Stimulated activated CD4-positive, alpha-beta T cell treated with anti-CD3 and anti-CD28 coated beads, Interleukin-4, amount 100 ng/mL, for 1 hour (primary cell): ENCODE results near the gene KRT3.

Experiments used
- DNase-seq: peaks from one replicate; pipeline ENCODE4 v3.0.0-alpha.2; 2020

The KRT3 gene

GRCh38 chr12:52795694-52796428 is at the start of gene KRT3:
KRT3 (minus strand) TSS chr12:52796117; CDS start chr12:52796042, 75 bp downstream.
- DNase-seq, result no peak

GRCh38 chr12:52844386-52844785 is 48.5 kb upstream of the KRT3 start:
- DNase-seq, result no peak

- DNase-seq, result no peak
Observed at GRCh38 chr12:52839436-52840105, 43.7 kb upstream of the KRT3 start.

- DNase-seq, result no peak
Observed at GRCh38 chr12:52838609-52839435, 42.9 kb upstream of the KRT3 start.

GRCh38 chr12:52837781-52838608 is 42.1 kb upstream of the KRT3 start:
- DNase-seq, result no peak

GRCh38 chr12:52837413-52837741 is 41.5 kb upstream of the KRT3 start:
- DNase-seq, result no peak

GRCh38 chr12:52836491-52837412 is 40.8 kb upstream of the KRT3 start:
- DNase-seq, result no peak

GRCh38 chr12:52836042-52836466 is 40.1 kb upstream of the KRT3 start:
- DNase-seq, result peak; percentile 63

- DNase-seq, result no peak
Observed at GRCh38 chr12:52835271-52836041, 39.5 kb upstream of the KRT3 start.

- DNase-seq, result no peak
Observed at GRCh38 chr12:52834727-52835001, 38.7 kb upstream of the KRT3 start.

- no peak for DNase-seq
Observed at GRCh38 chr12:52833922-52834726, 38.2 kb upstream of the KRT3 start, which contains the start of gene KRT79. KRT79 (minus strand) TSS chr12:52834311; CDS start chr12:52834260, 51 bp downstream.

- no peak for DNase-seq
Observed at GRCh38 chr12:52832985-52833905, 37.3 kb upstream of the KRT3 start.

GRCh38 chr12:52832451-52832850 is 36.5 kb upstream of the KRT3 start:
- DNase-seq, result no peak

GRCh38 chr12:52831251-52831650 is 35.3 kb upstream of the KRT3 start:
- no peak for DNase-seq

GRCh38 chr12:52829986-52830770 is 34.3 kb upstream of the KRT3 start:
- no peak for DNase-seq

- no peak for DNase-seq
Observed at GRCh38 chr12:52828591-52829021, 32.7 kb upstream of the KRT3 start.

GRCh38 chr12:52828156-52828555 is 32.2 kb upstream of the KRT3 start:
- DNase-seq, result no peak

GRCh38 chr12:52827499-52828090 is 31.7 kb upstream of the KRT3 start:
- DNase-seq, result no peak
